IPS DF 19.7 (cell line): Measurements from ENCODE around the gene ARPC2.

Experiments used
- DNase-seq: peaks from one replicate; pipeline ENCODE4 v3.0.0-alpha.2; 2013; ENCODE audit warnings: low read depth, low spot score

Gene ARPC2

GRCh38 chr2:218255446-218255845 lies 38.5 kb downstream of the ARPC2 start:
- DNase-seq, result no peak

- DNase-seq, result no peak
Observed at GRCh38 chr2:218256612-218257350, 39.8 kb downstream of the ARPC2 start.

GRCh38 chr2:218257390-218257981 lies 40.5 kb downstream of the ARPC2 start:
- DNase-seq, result peak; percentile 45

GRCh38 chr2:218259099-218259961 lies 42.3 kb downstream of the ARPC2 start:
- no peak for DNase-seq

- DNase-seq, result no peak
Observed at GRCh38 chr2:218260166-218260565, 43.2 kb downstream of the ARPC2 start.

GRCh38 chr2:218260742-218261422 lies 43.9 kb downstream of the ARPC2 start, which contains the start of gene GPBAR1:
GPBAR1 (plus strand) TSS chr2:218261015; CDS start chr2:218262725, 1,710 bp downstream.
- DNase-seq, result peak; percentile 38

GRCh38 chr2:218261423-218262236 lies 44.6 kb downstream of the ARPC2 start:
- DNase-seq, result no peak

GRCh38 chr2:218262237-218262600 lies 45.2 kb downstream of the ARPC2 start:
- no peak for DNase-seq

GRCh38 chr2:218262631-218263586 lies 45.9 kb downstream of the ARPC2 start:
- DNase-seq, result no peak

- DNase-seq, result no peak
Observed at GRCh38 chr2:218263817-218264641, 47.0 kb downstream of the ARPC2 start.

GRCh38 chr2:218264773-218265561 lies 48.0 kb downstream of the ARPC2 start:
- DNase-seq, result no peak

GRCh38 chr2:218265626-218266025 lies 48.6 kb downstream of the ARPC2 start:
- DNase-seq, result no peak

GRCh38 chr2:218266316-218266979 lies 49.5 kb downstream of the ARPC2 start:
- no peak for DNase-seq

GRCh38 chr2:218267259-218267658 lies 50.3 kb downstream of the ARPC2 start:
- no peak for DNase-seq

- peak; percentile 94 for DNase-seq
Observed at GRCh38 chr2:218269900-218270720, 53.1 kb downstream of the ARPC2 start, which contains the start of the genes AAMP and PNKD. AAMP (minus strand) TSS chr2:218270137; CDS start chr2:218270086, 51 bp downstream. PNKD (plus strand) TSS chr2:218270519; CDS start chr2:218270536, 17 bp downstream.

- no peak for DNase-seq
Observed at GRCh38 chr2:218270721-218271486, 53.9 kb downstream of the ARPC2 start.
